ENCODE measurements around the gene EEF1AKMT1. TPM values are rescaled to one million over a fixed set of nuclear protein-coding genes. Genes with fewer than 3 reads are reported as not detected.

Gene EEF1AKMT1
- polyA plus RNA-seq, 1 donor from 2014 or later = 8.2 TPM

- H4K20me1 ChIP-seq (ENCODE audit: insufficient read depth) = no peaks in the 10 kb centered on the region
- H3F3A ChIP-seq (ENCODE audit: insufficient read depth, low read length, poor library complexity, severe bottlenecking) = no peaks in the 10 kb centered on the region
- H3K4me3 ChIP-seq (ENCODE audit: low read length) = no peak overlapping the region
- no peak for TF ChIP-seq MXI1 (conservative IDR thresholded peaks at IDR 0.05; ENCODE audit: poor library complexity, severe bottlenecking)
- TF ChIP-seq POLR2AphosphoS5 (IDR thresholded peaks at IDR 0.05) = no peak
- TF ChIP-seq SMC3 (conservative IDR thresholded peaks at IDR 0.05; ENCODE audit: poor library complexity) = no peak
- no peak for TF ChIP-seq TAF1 (IDR thresholded peaks at IDR 0.05; ENCODE audit: low read depth)
- TF ChIP-seq EP300 (conservative IDR thresholded peaks at IDR 0.05; ENCODE audit: poor library complexity, severe bottlenecking) = no peak
- TF ChIP-seq CTCF (IDR thresholded peaks at IDR 0.05; ENCODE audit: poor library complexity, severe bottlenecking) = no peak
- no peak for TF ChIP-seq REST (IDR thresholded peaks at IDR 0.05; ENCODE audit: borderline replicate concordance)
- TF ChIP-seq EZH2 (IDR thresholded peaks at IDR 0.05; ENCODE audit: borderline replicate concordance, insufficient read depth, low read length, poor library complexity, severe bottlenecking) = no peak
- no peak for TF ChIP-seq RAD21 (conservative IDR thresholded peaks at IDR 0.05)
- no peak overlapping the region for H3K4me2 ChIP-seq (ENCODE audit: low read length)
- no peak overlapping the region for H2AFZ ChIP-seq (ENCODE audit: low read depth, low read length)
- H3K36me3 ChIP-seq (ENCODE audit: insufficient read depth, low read length) = peaks cover 7% of the 10 kb centered on the region
- H3K79me2 ChIP-seq (replicated peaks; ENCODE audit: insufficient read depth, low read length) = no peaks in the 10 kb centered on the region
- H3K27me3 ChIP-seq (ENCODE audit: insufficient read depth, low read depth, low read length) = no peaks in the 10 kb centered on the region
- no peaks in the 10 kb centered on the region for H3K9me3 ChIP-seq (ENCODE audit: low read length)
- no peak overlapping the region for H3K9ac ChIP-seq (ENCODE audit: low read length)
- H3K9me2 ChIP-seq (ENCODE audit: insufficient read depth, low read length) = no peaks in the 10 kb centered on the region
- H3K27ac ChIP-seq (ENCODE audit: low read length) = no peak overlapping the region
These were observed 29.6 kb upstream of the EEF1AKMT1 start for GRCh38 chr13:20803180-20803965.

- no peaks in the 10 kb centered on the region for H3K27me3 ChIP-seq (ENCODE audit: insufficient read depth, low read depth, low read length)
- H3K4me3 ChIP-seq (ENCODE audit: low read length) = no peak overlapping the region
- H3K27ac ChIP-seq (ENCODE audit: low read length) = no peak overlapping the region
- H3K36me3 ChIP-seq (ENCODE audit: insufficient read depth, low read length) = no peaks in the 10 kb centered on the region
- TF ChIP-seq POLR2AphosphoS5 (IDR thresholded peaks at IDR 0.05) (no peak), TAF1 (IDR thresholded peaks at IDR 0.05; ENCODE audit: low read depth) (no peak), REST (IDR thresholded peaks at IDR 0.05; ENCODE audit: borderline replicate concordance) (no peak), CTCF (IDR thresholded peaks at IDR 0.05; ENCODE audit: poor library complexity, severe bottlenecking) (no peak), SMC3 (conservative IDR thresholded peaks at IDR 0.05; ENCODE audit: poor library complexity) (no peak), MXI1 (conservative IDR thresholded peaks at IDR 0.05; ENCODE audit: poor library complexity, severe bottlenecking) (no peak), EZH2 (IDR thresholded peaks at IDR 0.05; ENCODE audit: borderline replicate concordance, insufficient read depth, low read length, poor library complexity, severe bottlenecking) (no peak), RAD21 (conservative IDR thresholded peaks at IDR 0.05) (no peak), EP300 (conservative IDR thresholded peaks at IDR 0.05; ENCODE audit: poor library complexity, severe bottlenecking) (no peak)
- no peaks in the 10 kb centered on the region for H3F3A ChIP-seq (ENCODE audit: insufficient read depth, low read length, poor library complexity, severe bottlenecking)
- no peaks in the 10 kb centered on the region for H4K20me1 ChIP-seq (ENCODE audit: insufficient read depth)
- H3K9me2 ChIP-seq (ENCODE audit: insufficient read depth, low read length) = no peaks in the 10 kb centered on the region
- H3K4me2 ChIP-seq (ENCODE audit: low read length) = no peak overlapping the region
- no peaks in the 10 kb centered on the region for H3K79me2 ChIP-seq (replicated peaks; ENCODE audit: insufficient read depth, low read length)
- no peak overlapping the region for H3K9ac ChIP-seq (ENCODE audit: low read length)
- no peak overlapping the region for H2AFZ ChIP-seq (ENCODE audit: low read depth, low read length)
- no peaks in the 10 kb centered on the region for H3K9me3 ChIP-seq (ENCODE audit: low read length)
These were observed 27.9 kb upstream of the EEF1AKMT1 start for GRCh38 chr13:20801707-20802106.
